ENCODE results near the gene CAPN7. TPM values are rescaled to one million over a fixed set of nuclear protein-coding genes. Genes with fewer than 3 reads are reported as not detected.

Gene CAPN7
- total RNA-seq, 1 donor from 2014 or later = 41.3 TPM

- DNase-seq (ENCODE audit: low spot score) = no peak
Measured at GRCh38 chr3:15272426-15273196, 66.6 kb downstream of the CAPN7 start.

- no peak for DNase-seq (ENCODE audit: low spot score)
Measured at GRCh38 chr3:15273227-15273626, 67.2 kb downstream of the CAPN7 start.

- DNase-seq (ENCODE audit: low spot score) = no peak
Measured at GRCh38 chr3:15276028-15276724, 70.1 kb downstream of the CAPN7 start.

- DNase-seq (ENCODE audit: low spot score) = no peak
Measured at GRCh38 chr3:15277861-15278500, 71.9 kb downstream of the CAPN7 start.

GRCh38 chr3:15279205-15279604 lies 73.2 kb downstream of the CAPN7 start:
- DNase-seq (ENCODE audit: low spot score) = no peak

- no peak for DNase-seq (ENCODE audit: low spot score)
Measured at GRCh38 chr3:15279671-15280402, 73.8 kb downstream of the CAPN7 start.

- no peak for DNase-seq (ENCODE audit: low spot score)
Measured at GRCh38 chr3:15280853-15281532, 74.9 kb downstream of the CAPN7 start.

GRCh38 chr3:15281817-15282216 lies 75.8 kb downstream of the CAPN7 start:
- DNase-seq (ENCODE audit: low spot score) = no peak

GRCh38 chr3:15283702-15284101 lies 77.7 kb downstream of the CAPN7 start:
- DNase-seq (ENCODE audit: low spot score) = no peak

GRCh38 chr3:15284121-15284889 lies 78.3 kb downstream of the CAPN7 start:
- DNase-seq (ENCODE audit: low spot score) = no peak

- DNase-seq (ENCODE audit: low spot score) = no peak
Measured at GRCh38 chr3:15286022-15286421, 80.0 kb downstream of the CAPN7 start.

- DNase-seq (ENCODE audit: low spot score) = no peak
Measured at GRCh38 chr3:15287565-15288330, 81.7 kb downstream of the CAPN7 start.

GRCh38 chr3:15288331-15289035 lies 82.4 kb downstream of the CAPN7 start:
- no peak for DNase-seq (ENCODE audit: low spot score)

- DNase-seq (ENCODE audit: low spot score) = no peak
Measured at GRCh38 chr3:15289661-15290060, 83.6 kb downstream of the CAPN7 start.

GRCh38 chr3:15290736-15291135 lies 84.7 kb downstream of the CAPN7 start:
- no peak for DNase-seq (ENCODE audit: low spot score)

GRCh38 chr3:15291589-15292541 lies 85.8 kb downstream of the CAPN7 start:
- DNase-seq (ENCODE audit: low spot score) = no peak

- DNase-seq (ENCODE audit: low spot score) = no peak
Measured at GRCh38 chr3:15292765-15293522, 86.9 kb downstream of the CAPN7 start.

Data from mesenteric fat pad (tissue), 1 donor.